ENCODE measurements around the gene MAGI1.

DNA sequence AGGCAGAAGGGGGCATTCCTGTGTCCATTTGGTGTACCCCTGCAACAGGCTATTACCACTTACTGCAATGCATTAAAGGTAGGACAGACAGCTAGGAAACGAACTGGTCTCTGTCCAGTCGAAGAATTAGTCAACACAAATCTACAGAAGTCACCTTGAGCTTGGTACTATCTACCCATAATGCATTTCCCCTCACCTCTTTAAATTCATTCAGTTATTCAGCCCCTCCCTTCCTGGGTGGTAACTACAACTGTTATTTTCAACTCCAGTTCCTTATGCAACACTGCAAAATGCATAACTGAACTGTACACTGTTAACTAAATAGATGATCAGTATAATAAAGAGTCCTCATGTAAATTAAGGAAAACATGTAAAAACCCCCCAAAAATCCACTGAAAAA, 77.6 kb downstream of the MAGI1 start:
- no peak for TF ChIP-seq POLR2A (IDR thresholded peaks at IDR 0.05)
- no peak for TF ChIP-seq CTCF (IDR thresholded peaks at IDR 0.05 in 8 of 11, conservative IDR thresholded peaks at IDR 0.05 in 3 of 11)
- no peak for TF ChIP-seq POLR2AphosphoS5 (IDR thresholded peaks at IDR 0.05)
